RPMI8226 (cell line): ENCODE results near the gene KCP.
A peak's percentile ranks its signal among the peaks of the same experiment; 100 is the strongest.

Source experiments
- DNase-seq: peaks from one replicate; pipeline ENCODE4 v3.0.0-alpha.2; 2015

Gene KCP

DNA sequence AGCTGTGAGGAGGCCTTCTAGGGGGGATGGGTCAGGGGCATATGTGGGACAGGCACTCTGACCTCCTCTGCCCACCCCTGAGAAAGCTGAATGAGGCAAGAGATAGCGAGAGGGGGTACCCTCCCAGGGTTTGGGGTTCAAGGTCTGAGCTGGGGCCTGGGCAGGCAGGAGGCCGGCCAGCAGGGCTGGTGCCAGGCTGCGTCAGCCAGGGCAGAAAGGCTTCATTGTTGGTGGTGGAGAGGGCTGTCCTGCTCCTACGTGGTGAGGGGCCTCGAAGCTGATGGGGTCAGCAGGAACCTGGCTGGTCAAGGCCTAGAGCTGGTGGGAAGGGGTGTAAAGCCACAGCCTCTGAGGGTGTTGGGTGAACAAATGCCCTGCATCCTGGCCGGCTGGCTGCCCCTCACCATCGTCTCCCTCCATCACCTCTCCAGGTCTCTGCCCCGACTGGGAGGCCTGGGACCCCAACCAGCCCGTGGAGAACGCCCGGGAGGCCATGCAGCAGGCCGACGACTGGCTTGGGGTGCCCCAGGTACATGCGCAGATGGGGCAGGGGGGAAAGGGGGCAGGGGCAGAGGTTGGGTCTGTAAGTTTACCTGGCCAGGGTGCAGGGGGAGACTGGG lies 73.7 kb downstream of the KCP start:
- DNase-seq, result no peak

DNA sequence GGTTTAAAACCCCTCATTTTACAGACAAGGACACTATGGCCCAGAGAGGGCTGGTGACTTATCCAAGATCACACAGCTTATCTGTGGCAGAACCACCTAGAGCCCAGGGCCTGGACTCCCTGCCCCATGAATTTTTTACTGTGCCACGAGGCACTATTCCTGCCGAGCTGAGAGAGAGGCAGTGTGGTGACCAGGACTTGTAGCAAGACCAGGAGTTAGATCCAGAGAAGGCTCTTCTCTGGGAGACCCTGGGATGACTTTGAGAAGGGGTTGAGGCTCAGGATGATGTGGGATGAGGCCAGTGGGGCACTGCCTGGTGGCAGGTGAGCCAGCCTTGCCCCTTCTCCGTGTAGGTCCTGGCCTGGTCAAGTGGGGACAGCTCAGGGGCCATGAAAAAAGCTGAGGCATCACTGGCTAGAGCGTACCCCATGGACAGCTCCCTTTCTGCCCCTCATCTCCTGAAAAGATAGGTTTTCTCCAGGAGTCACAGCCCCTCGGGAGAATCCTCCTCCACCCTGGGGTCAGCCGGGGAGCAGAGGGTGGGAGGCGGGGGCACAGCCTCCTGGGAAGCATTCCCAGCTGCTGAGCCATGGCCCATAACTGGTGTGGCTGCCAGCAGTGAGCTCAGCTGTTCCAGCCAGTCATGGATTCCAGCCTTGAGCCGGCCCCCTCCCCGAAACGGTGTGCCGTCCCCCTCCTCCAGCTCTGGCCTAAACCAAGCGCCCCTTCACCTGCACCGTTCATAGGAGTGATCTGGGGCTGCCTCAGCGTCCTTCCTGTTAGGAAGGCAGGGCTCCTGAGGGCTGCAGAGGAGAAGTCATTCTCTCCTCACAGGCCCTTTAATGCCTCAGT lies 74.5 kb downstream of the KCP start:
- no peak for DNase-seq

DNA sequence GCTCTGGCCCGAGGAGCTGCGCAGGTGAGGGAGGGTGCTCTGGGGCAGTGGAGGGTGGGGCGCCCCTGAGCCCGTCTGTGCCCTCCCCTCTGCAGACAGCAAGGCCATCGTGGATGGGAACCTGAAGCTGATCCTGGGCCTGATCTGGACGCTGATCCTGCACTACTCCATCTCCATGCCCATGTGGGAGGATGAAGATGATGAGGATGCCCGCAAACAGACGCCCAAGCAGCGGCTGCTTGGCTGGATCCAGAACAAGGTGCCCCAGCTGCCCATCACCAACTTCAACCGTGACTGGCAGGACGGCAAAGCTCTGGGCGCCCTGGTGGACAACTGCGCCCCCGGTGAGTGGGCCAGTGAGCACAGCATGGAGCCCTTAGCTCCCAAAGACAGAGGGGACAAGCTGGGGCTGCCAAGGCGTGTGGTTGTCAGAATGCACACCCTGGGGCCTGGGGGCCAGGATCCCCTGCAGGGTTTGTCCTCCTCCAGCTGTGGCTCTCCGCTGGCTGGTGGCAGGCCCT lies 75.2 kb downstream of the KCP start:
- no peak for DNase-seq

GRCh38 chr7:128833946-128834325 lies 76.6 kb downstream of the KCP start:
- DNase-seq, result no peak

- DNase-seq, result no peak
Measured at GRCh38 chr7:128833148-128833945, 77.2 kb downstream of the KCP start.

- DNase-seq, result no peak
Measured at GRCh38 chr7:128832880-128833147, 77.7 kb downstream of the KCP start.

DNA sequence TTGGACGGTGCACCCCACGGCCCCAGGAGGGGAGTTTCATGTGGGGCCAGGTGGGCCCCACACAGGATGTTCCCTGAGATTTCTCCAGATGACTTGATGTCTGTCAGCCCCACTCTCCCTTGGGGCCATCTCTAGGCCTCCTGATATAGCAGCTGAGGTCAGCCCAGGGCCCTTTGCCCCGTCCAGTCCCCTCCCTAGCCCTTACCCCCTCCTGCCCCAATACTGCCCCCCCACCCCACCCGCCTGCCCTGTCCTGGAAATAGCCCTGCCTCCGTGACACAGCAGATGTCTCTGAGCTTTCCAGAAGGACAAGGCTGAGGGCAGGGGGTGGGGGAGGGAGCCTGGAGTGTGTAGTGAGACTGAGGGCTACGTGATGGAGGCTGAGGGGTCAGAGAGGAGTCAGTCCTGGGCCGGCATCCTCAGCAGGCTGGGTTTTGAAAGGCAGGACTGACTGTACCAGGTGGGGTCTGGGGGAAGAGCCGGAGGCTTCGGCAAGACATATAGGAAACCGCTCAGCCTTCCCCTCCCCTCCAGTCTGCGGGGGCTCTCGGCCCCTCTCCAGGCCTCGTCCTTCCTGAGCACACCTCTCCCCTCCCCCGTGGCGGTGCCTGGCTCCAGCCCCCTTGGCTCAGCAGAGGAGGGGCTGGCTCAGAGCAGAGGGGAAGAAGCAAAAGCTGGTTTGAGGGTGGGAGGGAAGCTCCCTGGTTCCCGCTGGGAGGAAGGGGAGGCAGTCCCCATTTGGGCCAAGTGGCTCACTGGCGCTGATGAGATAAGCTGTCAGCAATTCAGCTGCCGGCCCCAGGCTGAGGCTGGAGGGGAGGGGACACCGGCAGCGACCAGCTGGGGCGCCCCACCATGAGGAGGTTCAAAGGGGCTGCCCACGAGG lies 78.3 kb downstream of the KCP start:
- no peak for DNase-seq

GRCh38 chr7:128831178-128831993 lies 79.1 kb downstream of the KCP start:
- DNase-seq, result no peak

DNA sequence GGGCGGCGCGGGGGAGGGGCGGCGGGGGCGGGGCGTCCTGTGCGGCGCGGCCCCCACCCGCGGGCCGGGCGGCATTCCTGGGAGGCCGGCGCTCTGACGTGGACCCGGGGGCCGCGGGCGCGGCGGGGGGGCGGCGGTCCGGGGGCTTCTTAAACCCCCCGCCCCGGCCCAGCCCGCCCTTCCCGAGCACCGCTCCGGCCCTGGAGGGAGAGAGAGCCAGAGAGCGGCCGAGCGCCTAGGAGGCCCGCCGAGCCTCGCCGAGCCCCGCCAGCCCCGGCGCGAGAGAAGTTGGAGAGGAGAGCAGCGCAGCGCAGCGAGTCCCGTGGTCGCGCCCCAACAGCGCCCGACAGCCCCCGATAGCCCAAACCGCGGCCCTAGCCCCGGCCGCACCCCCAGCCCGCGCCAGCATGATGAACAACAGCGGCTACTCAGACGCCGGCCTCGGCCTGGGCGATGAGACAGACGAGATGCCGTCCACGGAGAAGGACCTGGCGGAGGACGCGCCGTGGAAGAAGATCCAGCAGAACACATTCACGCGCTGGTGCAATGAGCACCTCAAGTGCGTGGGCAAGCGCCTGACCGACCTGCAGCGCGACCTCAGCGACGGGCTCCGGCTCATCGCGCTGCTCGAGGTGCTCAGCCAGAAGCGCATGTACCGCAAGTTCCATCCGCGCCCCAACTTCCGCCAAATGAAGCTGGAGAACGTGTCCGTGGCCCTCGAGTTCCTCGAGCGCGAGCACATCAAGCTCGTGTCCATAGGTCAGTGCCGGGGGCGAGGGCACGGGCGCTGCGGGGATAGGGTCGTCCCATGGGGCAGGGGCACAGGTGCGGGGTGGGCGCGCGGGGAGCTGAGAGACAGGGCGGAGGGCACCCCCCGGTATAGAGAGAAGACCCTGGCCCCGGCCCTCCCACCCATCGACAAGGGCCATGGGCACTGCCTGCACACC lies 80.0 kb downstream of the KCP start, which contains the start of gene FLNC:
Gene FLNC, plus strand, starts transcription at position 176 of the 947 bp plus-strand sequence. Its CDS starts 232 bp downstream, at position 408.
- DNase-seq, result peak; percentile 40

DNA sequence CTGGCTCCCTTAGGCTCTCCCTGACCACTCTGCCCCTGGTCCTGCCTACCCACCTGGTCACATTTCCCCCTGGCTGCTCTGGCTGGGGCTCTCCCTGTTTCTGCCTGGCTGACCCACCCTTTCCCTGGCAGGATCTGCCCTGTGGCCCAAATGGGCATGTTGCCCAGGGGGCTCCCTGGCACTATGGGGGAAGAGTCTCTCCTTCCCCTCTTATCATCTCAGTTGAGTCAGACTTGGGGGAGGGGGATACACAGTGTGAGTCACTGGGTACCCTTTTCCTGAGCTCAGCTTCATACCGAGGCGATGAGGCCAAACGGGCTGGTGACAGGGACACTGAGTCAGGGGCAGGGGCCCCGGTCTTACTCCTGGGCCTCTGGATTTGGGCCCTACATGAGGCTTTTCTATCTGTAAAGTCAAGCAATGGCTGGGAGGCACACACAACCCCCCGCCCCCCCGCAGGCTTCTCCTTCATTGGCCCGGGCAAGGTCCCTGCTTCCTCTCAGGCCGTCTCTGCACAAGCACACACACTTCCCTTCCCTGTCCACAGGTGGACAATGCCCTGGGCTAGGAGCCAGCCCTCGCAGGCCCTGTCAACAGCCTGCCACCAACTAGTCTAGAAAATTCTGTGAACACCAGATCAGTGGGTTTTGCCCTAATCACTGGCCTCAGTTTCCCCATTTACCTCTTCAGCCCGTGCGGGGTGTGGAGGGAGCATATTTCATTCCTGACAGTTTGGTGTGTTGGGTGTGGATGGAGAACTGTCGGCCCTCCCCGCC lies 80.9 kb downstream of the KCP start:
- DNase-seq, result peak; percentile 36

GRCh38 chr7:128827971-128828711 lies 82.4 kb downstream of the KCP start:
- DNase-seq, result no peak

GRCh38 chr7:128827248-128827958 lies 83.1 kb downstream of the KCP start:
- no peak for DNase-seq

GRCh38 chr7:128826916-128827247 lies 83.6 kb downstream of the KCP start:
- no peak for DNase-seq
